Endothelial cell of umbilical vein (primary cell): ENCODE measurements around the gene LRRC46. TPM values are rescaled to one million over a fixed set of nuclear protein-coding genes. Genes with fewer than 3 reads are reported as not detected.

ENCODE experiments used
- BruUV-seq: library from RNA; stranded (reverse); fragments of 400-500 nt; replicated peaks from 2 replicates; lab custom pipeline; 2021; lab: Mats Ljungman, UMichigan
- CTCF ChIA-PET: fragments of 300-600, 350-600 bp; sonication (Branson Sonifier 250); formaldehyde crosslinking; loops from one replicate; lab custom pipeline; 2021; ENCODE audit warnings: antibody characterized with exemption, inconsistent platforms; lab: Charles Lee
- POLR2A ChIA-PET: fragments of 300-600, 350-600 bp; sonication (Branson Sonifier 250); formaldehyde crosslinking; loops from one replicate; lab custom pipeline; 2021; ENCODE audit warnings: antibody characterized with exemption, inconsistent platforms; lab: Charles Lee
- DNase-seq: peaks from one replicate; pipeline ENCODE4 v3.0.0-alpha.2; 2011; ENCODE audit warnings: low read depth, low spot score
- FAIRE-seq: peaks from 2 replicates; lab custom pipeline; 2011; peaks lifted over from hg19 to GRCh38; lab: Jason Lieb, UNC
- H2AFZ ChIP-seq: 2 replicates; pipeline ENCODE4 v1.6.0; 2012; ENCODE audit warnings: low read depth, low read length, control low read depth, inconsistent platforms
- H3K27ac ChIP-seq: 2 replicates; pipeline ENCODE4 v1.5.1; 2011; ENCODE audit warnings: low read depth, mild to moderate bottlenecking, control low read depth, low read length, moderate library complexity; ENCODE audit not compliant: insufficient read depth
- H3K27me3 ChIP-seq, 2 experiments: 2 replicates each; pipeline versions ENCODE4 v1.6.0 to v1.6.1; 2011; ENCODE audit warnings: low read length in 2 of 2, mixed read lengths in 1 of 2; ENCODE audit not compliant: control insufficient read depth in 2 of 2, insufficient read depth in 2 of 2
- H3K36me3 ChIP-seq, 2 experiments: 2 replicates in 1 of 2; 3 replicates in 1 of 2; pipeline ENCODE4 v1.5.1; 2011; ENCODE audit warnings: low read length in 2 of 2, mild to moderate bottlenecking in 1 of 2, moderate library complexity in 1 of 2; ENCODE audit not compliant: control insufficient read depth in 2 of 2, insufficient read depth in 2 of 2; ENCODE audit errors: extremely low read depth in 1 of 2
- H3K4me1 ChIP-seq: 3 replicates; pipeline ENCODE4 v1.5.1; 2011; ENCODE audit warnings: mild to moderate bottlenecking, low read length; ENCODE audit not compliant: control insufficient read depth, insufficient read depth; ENCODE audit errors: extremely low read depth
- H3K4me2 ChIP-seq: 2 replicates; pipeline ENCODE4 v1.6.1; 2011; ENCODE audit warnings: low read length, control low read depth, mixed read lengths; ENCODE audit not compliant: insufficient read depth
- H3K4me3 ChIP-seq, 3 experiments: fragments of 200-600 bp in 1 of 3; sonication (generic), shearing (Covaris generic) in 1 of 3; replicated peaks in 1 of 3; 2 replicates each; pipeline ENCODE4 v1.5.1; 2011 to 2016; ENCODE audit warnings: control low read depth in 3 of 3, low read length in 3 of 3, mild to moderate bottlenecking in 2 of 3, inconsistent platforms in 1 of 3, low read depth in 1 of 3, moderate library complexity in 1 of 3; ENCODE audit not compliant: insufficient read depth in 1 of 3
- H3K79me2 ChIP-seq: 2 replicates; pipeline ENCODE4 v1.6.0; 2012; ENCODE audit warnings: low read length, inconsistent platforms; ENCODE audit not compliant: control insufficient read depth, insufficient read depth
- H3K9ac ChIP-seq: replicated peaks from 2 replicates; pipeline ENCODE3; 2011; ENCODE audit warnings: low read length, control low read depth; ENCODE audit not compliant: insufficient read depth; ENCODE audit errors: extremely low read depth
- H3K9me1 ChIP-seq: replicated peaks from 3 replicates; pipeline ENCODE4 v1.6.0; 2011; ENCODE audit warnings: mild to moderate bottlenecking, low read length; ENCODE audit not compliant: control insufficient read depth, insufficient read depth; ENCODE audit errors: extremely low read depth
- H3K9me3 ChIP-seq: replicated peaks from 2 replicates; pipeline ENCODE4 v1.5.1; 2012; ENCODE audit warnings: low read length, inconsistent platforms; ENCODE audit not compliant: control insufficient read depth, insufficient read depth
- H4K20me1 ChIP-seq: replicated peaks from 2 replicates; pipeline ENCODE3; 2011; ENCODE audit warnings: mild to moderate bottlenecking, low read length; ENCODE audit not compliant: control insufficient read depth, insufficient read depth; ENCODE audit errors: extremely low read depth
- EZH2 ChIP-seq: IDR thresholded peaks from 2 replicates; pipeline ENCODE4 v1.6.1; 2012; ENCODE audit warnings: borderline replicate concordance, low read depth, mild to moderate bottlenecking, moderate library complexity, low read length, inconsistent platforms; ENCODE audit not compliant: severe bottlenecking
- GATA2 ChIP-seq: IDR thresholded peaks from 2 replicates; pipeline ENCODE4 v1.7.0; 2011; ENCODE audit warnings: low read depth, mild to moderate bottlenecking, moderate library complexity, mixed read lengths, low read length; ENCODE audit not compliant: insufficient read length, insufficient read depth
- JUN ChIP-seq: IDR thresholded peaks from 2 replicates; pipeline ENCODE4 v1.6.1; 2011; ENCODE audit warnings: borderline replicate concordance, low read depth; ENCODE audit not compliant: insufficient read length, insufficient read depth
- POLR2A ChIP-seq: IDR thresholded peaks from 2 replicates; pipeline ENCODE4 v1.6.1; 2012; ENCODE audit warnings: low read depth, mild to moderate bottlenecking, control low read depth, low read length
- dilution Hi-C: fragments of 300-500 bp; cut with MboI; formaldehyde crosslinking; loops from one replicate; pipeline ENCODE4 v1.15.0; 2019; ENCODE audit warnings: low sequenced_read_pairs; ENCODE audit not compliant: extremely low pct_ligation_motif_present
- intact Hi-C: fragments of 100-400 bp; cut with micrococcal nuclease; formaldehyde crosslinking; loops from one replicate; pipeline ENCODE4 v1.10.0; 2022
- polyA plus RNA-seq, 4 experiments: library from polyadenylated mRNA; depleted of rRNA in 3 of 4; stranded (reverse) in 3 of 4; unstranded in 1 of 4; fragments of >200 nt; gene quantifications; 2 replicates each; pipeline versions ENCODE4 v1.2.1 to v1.2.3, GENCODE V29; 2011 to 2012; ENCODE audit warnings: missing spikeins in 1 of 4
- total RNA-seq: library from RNA; stranded (reverse); gene quantifications from 2 replicates; pipeline ENCODE4 v1.2.3, GENCODE V29; 2021
- TF ChIP-seq, protein P1 (sequence below): IDR thresholded peaks from 2 replicates; pipeline ENCODE4 v1.6.1; 2011; ENCODE audit not compliant: insufficient read depth, insufficient read length
- TF ChIP-seq, protein P2 (sequence below), 2 donors: IDR thresholded peaks; 1 replicate in 1 of 2; 2 replicates in 1 of 2; pipeline ENCODE4 v1.5.1; 2011; ENCODE audit warnings: low read length in 2 of 2, mild to moderate bottlenecking in 2 of 2, moderate library complexity in 2 of 2, control low read depth in 1 of 2, inconsistent platforms in 1 of 2, low read depth in 1 of 2; ENCODE audit not compliant: insufficient read depth in 1 of 2; ENCODE audit errors: extremely low read depth in 1 of 2

The LRRC46 gene
- total and polyA plus RNA-seq, 2 donors (not counting 3 experiments of a cell fraction or from before 2014, with no cell fraction given), result 0.36 to 0.42 TPM

DNA sequence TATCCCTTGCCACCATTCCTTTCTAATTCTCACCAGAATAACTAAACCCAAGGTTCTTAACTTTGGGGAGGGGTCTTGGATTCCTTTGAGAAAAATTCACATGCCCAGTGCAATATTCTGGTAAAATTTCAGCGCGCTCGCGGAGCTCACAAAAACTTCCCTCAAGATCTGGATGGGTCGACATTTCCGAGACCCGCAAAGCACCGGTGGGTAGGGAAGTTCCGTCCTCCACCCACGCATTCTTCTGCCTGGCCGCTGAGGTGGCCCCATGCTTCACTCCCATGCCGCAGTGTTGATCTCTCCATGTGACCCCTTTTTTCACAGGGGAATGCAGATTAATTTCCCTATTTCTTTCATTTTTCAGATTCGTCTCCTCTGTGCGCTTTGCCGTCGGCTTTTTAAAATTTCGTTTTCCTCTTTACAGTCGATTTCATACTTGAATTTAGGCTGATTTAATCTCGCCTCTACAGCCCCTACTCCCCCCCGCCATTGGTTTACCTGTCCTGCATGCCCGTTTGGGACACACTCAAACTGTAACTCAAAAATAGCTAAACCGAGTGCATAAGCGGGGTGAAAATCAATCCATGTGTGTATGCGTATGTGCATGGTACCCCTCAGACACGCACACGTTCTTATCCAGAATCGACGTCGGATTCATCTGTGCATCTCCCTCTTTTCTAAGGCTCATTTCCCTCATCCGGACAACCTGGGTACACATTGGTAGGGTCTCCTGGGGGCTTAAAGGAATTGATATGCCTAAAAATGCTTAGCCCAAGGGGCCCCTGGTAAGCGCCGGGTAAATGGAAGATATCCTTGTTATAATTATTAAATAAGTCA, 20.9 kb downstream of the LRRC46 start:
- no peaks in the 10 kb centered on the region for H3K9me1 ChIP-seq
- CTCF ChIA-PET, result interaction anchor here (7.2 to 10.2 kb wide), 2 partner anchors 7 to 36 kb away, joined by 48 to 367 read pairs; no protein-coding TSS in a partner anchor
- no peaks in the 10 kb centered on the region for H3K79me2 ChIP-seq
- H3K4me3 ChIP-seq, result no peak overlapping the region
- no peaks in the 10 kb centered on the region for H4K20me1 ChIP-seq
- POLR2A ChIA-PET, result no interaction called here
- no peak overlapping the region for H2AFZ ChIP-seq
- no peaks in the 10 kb centered on the region for H3K9me3 ChIP-seq
- no peaks in the 10 kb centered on the region for H3K36me3 ChIP-seq
- H3K27me3 ChIP-seq, result peaks cover 3 to 11% of the 10 kb centered on the region in 2 experiments
- no TSS peak for BruUV-seq
- no peak for FAIRE-seq
- DNase-seq, result no peak
- no peak overlapping the region for H3K27ac ChIP-seq
- peaks cover 22% of the 10 kb centered on the region for H3K4me1 ChIP-seq
- no peak overlapping the region for H3K9ac ChIP-seq
- dilution Hi-C loops (no loop called here), intact Hi-C loops (no loop called here)
- no peak for TF ChIP-seq JUN
- TF ChIP-seq EZH2, result no peak
- TF ChIP-seq GATA2, result no peak
- TF ChIP-seq, protein P1, sequence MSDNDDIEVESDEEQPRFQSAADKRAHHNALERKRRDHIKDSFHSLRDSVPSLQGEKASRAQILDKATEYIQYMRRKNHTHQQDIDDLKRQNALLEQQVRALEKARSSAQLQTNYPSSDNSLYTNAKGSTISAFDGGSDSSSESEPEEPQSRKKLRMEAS, result no peak
- TF ChIP-seq POLR2A, result no peak
- H3K4me2 ChIP-seq, result no peak overlapping the region

DNA sequence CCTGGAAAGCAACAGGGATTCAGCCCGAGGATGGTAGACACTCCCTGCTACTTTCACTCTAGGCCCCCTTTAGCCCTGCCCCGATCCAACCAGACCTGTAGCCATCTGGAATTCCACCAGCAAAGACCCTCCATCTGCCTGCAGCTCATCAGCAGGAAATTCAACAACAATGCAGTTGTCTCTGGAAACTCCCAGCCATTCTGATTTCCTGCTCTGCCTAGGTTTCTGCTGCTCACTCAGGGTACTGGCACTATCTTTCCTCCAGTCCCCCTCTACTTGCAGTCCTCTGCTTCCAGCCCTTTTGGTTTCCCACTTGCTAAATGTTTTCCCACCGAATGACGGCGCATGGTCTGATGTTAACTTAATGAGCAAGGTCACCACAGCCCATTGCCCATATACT, 22.1 kb downstream of the LRRC46 start:
- Histone ChIP-seq H3K79me2 (no peaks in the 10 kb centered on the region), H3K27me3 (peaks cover 3 to 11% of the 10 kb centered on the region in 2 experiments), H4K20me1 (no peaks in the 10 kb centered on the region), H3K4me1 (peaks cover 22% of the 10 kb centered on the region), H3K36me3 (no peaks in the 10 kb centered on the region), H3K4me2 (no peak overlapping the region), H3K9ac (no peak overlapping the region), H3K4me3 (no peak overlapping the region), H3K9me1 (no peaks in the 10 kb centered on the region), H3K9me3 (no peaks in the 10 kb centered on the region), H3K27ac (no peak overlapping the region), H2AFZ (no peak overlapping the region)
- no TSS peak for BruUV-seq
- TF ChIP-seq GATA2, result no peak
- TF ChIP-seq, protein P2, sequence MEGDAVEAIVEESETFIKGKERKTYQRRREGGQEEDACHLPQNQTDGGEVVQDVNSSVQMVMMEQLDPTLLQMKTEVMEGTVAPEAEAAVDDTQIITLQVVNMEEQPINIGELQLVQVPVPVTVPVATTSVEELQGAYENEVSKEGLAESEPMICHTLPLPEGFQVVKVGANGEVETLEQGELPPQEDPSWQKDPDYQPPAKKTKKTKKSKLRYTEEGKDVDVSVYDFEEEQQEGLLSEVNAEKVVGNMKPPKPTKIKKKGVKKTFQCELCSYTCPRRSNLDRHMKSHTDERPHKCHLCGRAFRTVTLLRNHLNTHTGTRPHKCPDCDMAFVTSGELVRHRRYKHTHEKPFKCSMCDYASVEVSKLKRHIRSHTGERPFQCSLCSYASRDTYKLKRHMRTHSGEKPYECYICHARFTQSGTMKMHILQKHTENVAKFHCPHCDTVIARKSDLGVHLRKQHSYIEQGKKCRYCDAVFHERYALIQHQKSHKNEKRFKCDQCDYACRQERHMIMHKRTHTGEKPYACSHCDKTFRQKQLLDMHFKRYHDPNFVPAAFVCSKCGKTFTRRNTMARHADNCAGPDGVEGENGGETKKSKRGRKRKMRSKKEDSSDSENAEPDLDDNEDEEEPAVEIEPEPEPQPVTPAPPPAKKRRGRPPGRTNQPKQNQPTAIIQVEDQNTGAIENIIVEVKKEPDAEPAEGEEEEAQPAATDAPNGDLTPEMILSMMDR (IDR thresholded peaks at IDR 0.05; ENCODE audit: extremely low read depth in 1 of 2, insufficient read depth in 1 of 2, low read depth in 1 of 2, low read length in 2 of 2), result no peak
- dilution Hi-C loops (no loop called here), intact Hi-C loops (no loop called here)
- POLR2A ChIA-PET, result no interaction called here
- FAIRE-seq (no peak), DNase-seq (no peak)
- CTCF ChIA-PET, result interaction anchor here (1.0 to 7.2 kb wide), 2 partner anchors 8 to 36 kb away, joined by 6 to 48 read pairs; no protein-coding TSS in a partner anchor
